GM12891 (cell line): ENCODE results near the gene ZNF212.
A peak's percentile ranks its signal among the peaks of the same experiment; 100 is the strongest.

Source experiments
- DNase-seq: peaks from one replicate; pipeline ENCODE4 v3.0.0; 2011; ENCODE audit warnings: low spot score; ENCODE audit not compliant: insufficient read length
- FAIRE-seq: peaks from 2 replicates; lab custom pipeline; 2011; peaks lifted over from hg19 to GRCh38; lab: Jason Lieb, UNC
- PAX5 ChIP-seq: IDR thresholded peaks from 2 replicates; pipeline ENCODE4 v1.6.1; 2011; ENCODE audit warnings: low read length, moderate library complexity, mild to moderate bottlenecking; ENCODE audit not compliant: insufficient read depth, severe bottlenecking
- POLR2A ChIP-seq: IDR thresholded peaks from 2 replicates; pipeline ENCODE4 v1.6.1; 2011; ENCODE audit warnings: low read depth, low read length, control low read depth
- POLR2AphosphoS5 ChIP-seq: IDR thresholded peaks from 2 replicates; pipeline ENCODE4 v1.6.1; 2011; ENCODE audit warnings: low read depth, low read length, control low read depth
- POU2F2 ChIP-seq: IDR thresholded peaks from 2 replicates; pipeline ENCODE4 v1.6.1; 2011; ENCODE audit warnings: low read depth, mild to moderate bottlenecking, control low read depth, low read length, moderate library complexity
- SPI1 ChIP-seq: IDR thresholded peaks from 2 replicates; pipeline ENCODE4 v1.6.1; 2011; ENCODE audit warnings: low read depth, low read length, control low read depth
- TAF1 ChIP-seq: IDR thresholded peaks from 2 replicates; pipeline ENCODE4 v1.6.1; 2011; ENCODE audit warnings: low read depth, low read length, control low read depth

ZNF212 gene

GRCh38 chr7:149199234-149199995 is 40.0 kb upstream of the ZNF212 start:
- FAIRE-seq: no peak
- no peak for TF ChIP-seq POU2F2
- TF ChIP-seq POLR2A: no peak
- no peak for TF ChIP-seq SPI1
- TF ChIP-seq PAX5: no peak
- TF ChIP-seq POLR2AphosphoS5: no peak
- TF ChIP-seq TAF1: no peak

GRCh38 chr7:149202831-149203231 is 36.6 kb upstream of the ZNF212 start:
- TF ChIP-seq TAF1: no peak
- no peak for TF ChIP-seq POLR2A
- TF ChIP-seq POU2F2: no peak
- TF ChIP-seq POLR2AphosphoS5: no peak
- TF ChIP-seq PAX5: no peak
- no peak for TF ChIP-seq SPI1
- FAIRE-seq (no peak), DNase-seq (no peak)

More at GRCh38 chr7:149199234-149199995, 40.0 kb upstream of the ZNF212 start:
- no peak for DNase-seq

- FAIRE-seq (no peak), DNase-seq (no peak)
- TF ChIP-seq POLR2A (no peak), SPI1 (no peak), POU2F2 (no peak), TAF1 (no peak), POLR2AphosphoS5 (no peak), PAX5 (no peak)
These were observed 33.6 kb upstream of the ZNF212 start for GRCh38 chr7:149205690-149206381.

GRCh38 chr7:149207324-149208035 is 32.0 kb upstream of the ZNF212 start:
- DNase-seq (no peak), FAIRE-seq (no peak)
- TF ChIP-seq POLR2A (no peak), TAF1 (no peak), POLR2AphosphoS5 (no peak), PAX5 (no peak), SPI1 (no peak), POU2F2 (no peak)

- no peak for TF ChIP-seq SPI1
- TF ChIP-seq POLR2A: no peak
- no peak for TF ChIP-seq POU2F2
- TF ChIP-seq POLR2AphosphoS5: no peak
- no peak for TF ChIP-seq TAF1
- no peak for TF ChIP-seq PAX5
- peak; percentile 58 for DNase-seq
These were observed 29.8 kb upstream of the ZNF212 start for GRCh38 chr7:149209518-149210269.

GRCh38 chr7:149210551-149210950 is 28.9 kb upstream of the ZNF212 start:
- FAIRE-seq (no peak), DNase-seq (no peak)
- TF ChIP-seq POLR2AphosphoS5: no peak
- no peak for TF ChIP-seq PAX5
- no peak for TF ChIP-seq POU2F2
- TF ChIP-seq TAF1: no peak
- TF ChIP-seq SPI1: no peak
- TF ChIP-seq POLR2A: no peak

More at GRCh38 chr7:149209518-149210269, 29.8 kb upstream of the ZNF212 start:
- FAIRE-seq: peak; percentile 47

- TF ChIP-seq POLR2A (no peak), SPI1 (no peak), POLR2AphosphoS5 (no peak), PAX5 (no peak), TAF1 (no peak), POU2F2 (no peak)
- DNase-seq (no peak), FAIRE-seq (no peak)
These were observed 25.3 kb upstream of the ZNF212 start for GRCh38 chr7:149214020-149214720.

GRCh38 chr7:149216402-149216801 is 23.0 kb upstream of the ZNF212 start:
- FAIRE-seq: no peak
- no peak for DNase-seq

More at GRCh38 chr7:149216402-149216801, 23.0 kb upstream of the ZNF212 start:
- no peak for TF ChIP-seq PAX5
- no peak for TF ChIP-seq POLR2A
- no peak for TF ChIP-seq POU2F2
- TF ChIP-seq TAF1: no peak
- no peak for TF ChIP-seq SPI1
- TF ChIP-seq POLR2AphosphoS5: no peak
